Keratinocyte (primary cell): ENCODE results near the gene ZACN. TPM values are rescaled to one million over a fixed set of nuclear protein-coding genes. Genes with fewer than 3 reads are reported as not detected.
"Not testable (repeated sequence)": the region's sequence is repeated elsewhere in the genome, so short reads cannot be mapped to it uniquely, and the experiment has no call there.

Experiments used
- DNase-seq: peaks from one replicate; pipeline ENCODE4 v3.0.0-alpha.2; 2011; ENCODE audit warnings: low read depth, missing footprints, low spot score
- FAIRE-seq: peaks from 2 replicates; lab custom pipeline; 2011; peaks lifted over from hg19 to GRCh38; lab: Jason Lieb, UNC
- H2AFZ ChIP-seq: 2 replicates; pipeline ENCODE4 v1.6.0; 2012; ENCODE audit warnings: low read length, control low read depth, inconsistent platforms; ENCODE audit not compliant: control insufficient read depth
- H3K27ac ChIP-seq: 2 replicates; pipeline ENCODE4 v1.5.1; 2011; ENCODE audit warnings: low read length; ENCODE audit not compliant: control insufficient read depth, insufficient read depth
- H3K27me3 ChIP-seq: 3 replicates; pipeline ENCODE4 v1.6.0; 2011; ENCODE audit warnings: low read length; ENCODE audit not compliant: control insufficient read depth, insufficient read depth; ENCODE audit errors: extremely low read depth
- H3K36me3 ChIP-seq, 2 experiments: 2 replicates in 1 of 2; 3 replicates in 1 of 2; pipeline ENCODE4 v1.5.1; 2011; ENCODE audit warnings: low read length in 2 of 2, mild to moderate bottlenecking in 1 of 2; ENCODE audit not compliant: control insufficient read depth in 2 of 2, insufficient read depth in 2 of 2; ENCODE audit errors: extremely low read depth in 1 of 2
- H3K4me1 ChIP-seq: 3 replicates; pipeline ENCODE4 v1.5.1; 2011; ENCODE audit warnings: low read length; ENCODE audit not compliant: control insufficient read depth, insufficient read depth; ENCODE audit errors: extremely low read depth
- H3K4me2 ChIP-seq: 3 replicates; pipeline ENCODE4 v1.6.0; 2011; ENCODE audit warnings: low read depth, low read length; ENCODE audit not compliant: control insufficient read depth, insufficient read depth; ENCODE audit errors: extremely low read depth
- H3K4me3 ChIP-seq, 3 experiments: fragments of 200-600 bp in 1 of 3; sonication (generic) in 1 of 3; 2 replicates in 2 of 3; 3 replicates in 1 of 3; pipeline ENCODE4 v1.5.1; 2011 to 2016; ENCODE audit warnings: low read length in 3 of 3, mild to moderate bottlenecking in 3 of 3, control low read depth in 2 of 3, inconsistent platforms in 1 of 3, low read depth in 1 of 3, mixed read lengths in 1 of 3, mixed run types in 1 of 3, moderate library complexity in 1 of 3; ENCODE audit not compliant: control insufficient read depth in 2 of 3, insufficient read depth in 2 of 3; ENCODE audit errors: extremely low read depth in 1 of 3
- H3K79me2 ChIP-seq: 2 replicates; pipeline ENCODE4 v1.6.0; 2012; ENCODE audit warnings: low read length; ENCODE audit not compliant: control insufficient read depth, insufficient read depth
- H3K9ac ChIP-seq: 3 replicates; pipeline ENCODE4 v1.6.0; 2011; ENCODE audit warnings: low read length; ENCODE audit not compliant: control insufficient read depth, insufficient read depth; ENCODE audit errors: extremely low read depth
- H3K9me1 ChIP-seq: 3 replicates; pipeline ENCODE4 v1.6.0; 2011; ENCODE audit warnings: low read length; ENCODE audit not compliant: control insufficient read depth, insufficient read depth; ENCODE audit errors: extremely low read depth
- H3K9me3 ChIP-seq: 2 replicates; pipeline ENCODE4 v1.5.1; 2012; ENCODE audit warnings: low read depth, low read length; ENCODE audit not compliant: control insufficient read depth
- H4K20me1 ChIP-seq: 3 replicates; pipeline ENCODE4 v1.6.0; 2011; ENCODE audit warnings: low read length; ENCODE audit not compliant: control insufficient read depth, insufficient read depth; ENCODE audit errors: extremely low read depth
- EZH2 ChIP-seq: IDR thresholded peaks from one replicate; pipeline ENCODE4 v1.6.1; 2012; ENCODE audit warnings: inconsistent platforms, mild to moderate bottlenecking, low read length, moderate library complexity
- dilution Hi-C: fragments of 300-500 bp; cut with MboI; formaldehyde crosslinking; loops from one replicate; pipeline ENCODE4 v1.7.0; 2020; ENCODE audit warnings: low sequenced_read_pairs; ENCODE audit not compliant: extremely low pct_ligation_motif_present
- polyA plus RNA-seq, 5 experiments: library from polyadenylated mRNA; depleted of rRNA in 3 of 5; stranded (reverse) in 3 of 5; stranded (forward) in 1 of 5; unstranded in 1 of 5; fragments of >200 nt; gene quantifications; 1 replicate in 1 of 5; 2 replicates in 3 of 5; 3 replicates in 1 of 5; pipeline versions ENCODE4 v1.2.1 to v1.2.3, GENCODE V29; 2011 to 2012; ENCODE audit warnings: missing spikeins in 2 of 5, low read depth in 1 of 5, low replicate concordance in 1 of 5
- TF ChIP-seq, protein P1 (sequence below), 3 experiments: IDR thresholded peaks in 1 of 3; conservative IDR thresholded peaks in 1 of 3; optimal IDR thresholded peaks in 1 of 3; 2 replicates in 2 of 3; 3 replicates in 1 of 3; pipeline versions ENCODE3 to v1.5.1; 2011; ENCODE audit warnings: low read length in 3 of 3, mild to moderate bottlenecking in 3 of 3, moderate library complexity in 2 of 3, control low read depth in 1 of 3, inconsistent platforms in 1 of 3; ENCODE audit not compliant: insufficient read depth in 2 of 3; ENCODE audit errors: extremely low read depth in 1 of 3

Gene ZACN
- polyA plus RNA-seq, 1 donor (not counting 4 experiments of a cell fraction or from before 2014, with no cell fraction given), result not detected

DNA sequence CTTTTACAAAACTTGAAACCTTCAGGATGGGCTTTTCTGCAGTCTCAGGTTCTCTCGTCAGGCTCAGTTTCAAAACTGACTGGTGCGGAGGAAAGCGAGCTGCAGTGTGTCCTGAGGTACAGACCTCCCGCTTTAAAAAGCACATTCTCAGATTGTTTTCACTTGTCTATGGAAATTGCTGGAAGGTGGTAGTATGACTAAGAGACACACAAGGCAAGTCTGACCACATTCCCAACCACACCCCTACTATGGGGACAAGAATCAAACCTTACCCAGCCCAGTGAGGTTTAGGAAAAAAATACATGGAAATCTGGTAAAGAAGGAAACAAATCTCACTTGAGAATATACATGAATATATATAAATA lies 24.9 kb upstream of the ZACN start:
- peak; percentile 68 for DNase-seq
- FAIRE-seq, result peak; percentile 88
- no peak overlapping the region for H2AFZ ChIP-seq
- peaks cover 3% of the 10 kb centered on the region for H3K9me1 ChIP-seq
- H3K9ac ChIP-seq, result peak overlapping the region; percentile 81
- peak overlapping the region; percentile 99 for H3K4me2 ChIP-seq
- no peaks in the 10 kb centered on the region for H3K27me3 ChIP-seq
- dilution Hi-C loops, result no loop called here
- no peak for TF ChIP-seq EZH2
- peaks cover 27% of the 10 kb centered on the region for H3K4me1 ChIP-seq
- H4K20me1 ChIP-seq, result no peaks in the 10 kb centered on the region
- peaks cover 7% of the 10 kb centered on the region for H3K79me2 ChIP-seq
- H3K9me3 ChIP-seq, result no peaks in the 10 kb centered on the region
- H3K27ac ChIP-seq, result peak overlapping the region; percentile 99
- H3K36me3 ChIP-seq, result peaks cover 22 to 46% of the 10 kb centered on the region in 2 experiments
- H3K4me3 ChIP-seq, result peak overlapping the region in 2 of 3 experiments; percentile 55 to 72

DNA sequence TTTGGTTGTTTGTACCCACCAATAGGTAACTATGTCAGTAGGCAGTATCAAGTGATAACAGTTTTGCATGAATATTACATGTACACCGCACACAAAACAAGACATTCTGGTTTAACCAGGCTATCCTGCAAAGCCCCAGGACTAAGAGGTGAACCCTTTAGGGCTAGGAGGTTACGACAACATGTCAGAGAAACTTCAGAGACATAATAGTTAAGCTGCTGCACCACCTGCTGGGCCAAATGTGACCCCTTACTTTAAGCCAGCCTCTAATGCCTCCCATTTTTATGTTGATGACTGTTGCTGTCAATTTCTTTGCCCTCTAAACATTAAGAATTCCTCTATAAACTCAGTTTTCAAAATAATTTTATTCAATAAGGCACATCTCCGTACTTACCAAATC lies 22.1 kb upstream of the ZACN start:
- DNase-seq (no peak), FAIRE-seq (no peak)
- Histone ChIP-seq H4K20me1 (no peaks in the 10 kb centered on the region), H3K4me3 (no peak overlapping the region), H3K36me3 (peaks cover 35 to 39% of the 10 kb centered on the region in 2 experiments), H3K9me1 (peaks cover 3% of the 10 kb centered on the region), H3K4me1 (peaks cover 20% of the 10 kb centered on the region), H3K9me3 (no peaks in the 10 kb centered on the region), H3K79me2 (peaks cover 7% of the 10 kb centered on the region), H3K27me3 (no peaks in the 10 kb centered on the region), H3K27ac (no peak overlapping the region), H3K4me2 (no peak overlapping the region), H2AFZ (no peak overlapping the region), H3K9ac (no peak overlapping the region)
- dilution Hi-C loops, result no loop called here
- no peak for TF ChIP-seq EZH2
- TF ChIP-seq, protein P1, sequence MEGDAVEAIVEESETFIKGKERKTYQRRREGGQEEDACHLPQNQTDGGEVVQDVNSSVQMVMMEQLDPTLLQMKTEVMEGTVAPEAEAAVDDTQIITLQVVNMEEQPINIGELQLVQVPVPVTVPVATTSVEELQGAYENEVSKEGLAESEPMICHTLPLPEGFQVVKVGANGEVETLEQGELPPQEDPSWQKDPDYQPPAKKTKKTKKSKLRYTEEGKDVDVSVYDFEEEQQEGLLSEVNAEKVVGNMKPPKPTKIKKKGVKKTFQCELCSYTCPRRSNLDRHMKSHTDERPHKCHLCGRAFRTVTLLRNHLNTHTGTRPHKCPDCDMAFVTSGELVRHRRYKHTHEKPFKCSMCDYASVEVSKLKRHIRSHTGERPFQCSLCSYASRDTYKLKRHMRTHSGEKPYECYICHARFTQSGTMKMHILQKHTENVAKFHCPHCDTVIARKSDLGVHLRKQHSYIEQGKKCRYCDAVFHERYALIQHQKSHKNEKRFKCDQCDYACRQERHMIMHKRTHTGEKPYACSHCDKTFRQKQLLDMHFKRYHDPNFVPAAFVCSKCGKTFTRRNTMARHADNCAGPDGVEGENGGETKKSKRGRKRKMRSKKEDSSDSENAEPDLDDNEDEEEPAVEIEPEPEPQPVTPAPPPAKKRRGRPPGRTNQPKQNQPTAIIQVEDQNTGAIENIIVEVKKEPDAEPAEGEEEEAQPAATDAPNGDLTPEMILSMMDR (optimal IDR thresholded peaks at IDR 0.05 in 1 of 3, IDR thresholded peaks at IDR 0.05 in 1 of 3, conservative IDR thresholded peaks at IDR 0.05 in 1 of 3; ENCODE audit: extremely low read depth in 1 of 3, insufficient read depth in 2 of 3, low read length in 3 of 3), result peak; percentile 21 to 37 (median 36)

DNA sequence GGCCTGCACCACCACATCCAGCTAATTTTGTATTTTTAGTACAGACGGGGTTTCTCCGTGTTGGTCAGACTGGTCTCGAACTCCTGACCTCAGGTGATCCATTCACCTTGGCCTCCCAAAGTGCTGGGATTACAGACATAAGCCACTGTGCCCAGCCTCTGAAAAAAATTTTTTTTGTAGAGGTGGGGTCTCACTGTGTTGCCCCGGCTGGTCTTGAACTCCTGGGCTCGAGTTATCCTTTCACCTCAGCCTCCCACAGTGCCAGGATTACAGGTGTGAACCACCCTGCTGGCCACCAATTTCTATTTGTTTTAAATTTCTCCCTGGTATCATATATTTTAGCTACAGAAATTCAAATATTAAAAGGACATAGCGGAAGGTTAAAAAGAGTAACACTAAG lies 20.7 kb upstream of the ZACN start:
- dilution Hi-C loops, DNase-seq, H3K4me3 ChIP-seq, H4K20me1 ChIP-seq, H3K9me1 ChIP-seq, H3K27ac ChIP-seq, H3K9ac ChIP-seq, H3K27me3 ChIP-seq, H3K9me3 ChIP-seq, FAIRE-seq, H3K79me2 ChIP-seq, H3K4me2 ChIP-seq, H2AFZ ChIP-seq: not testable (repeated sequence)
- Histone ChIP-seq H3K36me3 (peaks cover 30 to 36% of the 10 kb centered on the region in 2 experiments), H3K4me1 (peaks cover 16% of the 10 kb centered on the region)
